HG03196 (cell line): ENCODE measurements around the gene TLR6.

Source experiments
- ATAC-seq: cut with Tn5 transposase; IDR thresholded peaks from one replicate; pipeline ENCODE4 v1.9.1; 2021; ENCODE audit not compliant: unreplicated experiment

The TLR6 gene

GRCh38 chr4:38856524-38857337 lies at the start of gene TLR6:
Gene TLR6, minus strand, starts transcription at chr4:38856817. Its CDS starts 27,344 bp downstream, at chr4:38829473.
- ATAC-seq, result peak; percentile 62

GRCh38 chr4:38905652-38906385 lies 49.2 kb upstream of the TLR6 start:
- no peak for ATAC-seq

GRCh38 chr4:38904682-38905081 lies 48.1 kb upstream of the TLR6 start:
- ATAC-seq, result no peak

GRCh38 chr4:38904090-38904666 lies 47.6 kb upstream of the TLR6 start:
- no peak for ATAC-seq

GRCh38 chr4:38902695-38903094 lies 46.1 kb upstream of the TLR6 start:
- ATAC-seq, result no peak

GRCh38 chr4:38902221-38902620 lies 45.6 kb upstream of the TLR6 start:
- ATAC-seq, result no peak

- no peak for ATAC-seq
Observed at GRCh38 chr4:38898245-38898644, 41.6 kb upstream of the TLR6 start.

GRCh38 chr4:38896940-38897339 lies 40.3 kb upstream of the TLR6 start:
- ATAC-seq, result no peak

GRCh38 chr4:38894322-38894982 lies 37.8 kb upstream of the TLR6 start:
- no peak for ATAC-seq

- ATAC-seq, result no peak
Observed at GRCh38 chr4:38891051-38891983, 34.7 kb upstream of the TLR6 start.

- ATAC-seq, result peak; percentile 62
Observed at GRCh38 chr4:38889143-38889542, 32.5 kb upstream of the TLR6 start.

GRCh38 chr4:38884254-38884653 lies 27.6 kb upstream of the TLR6 start:
- ATAC-seq, result no peak

GRCh38 chr4:38876636-38877035 lies 20.0 kb upstream of the TLR6 start:
- no peak for ATAC-seq

GRCh38 chr4:38873290-38873944 lies 16.8 kb upstream of the TLR6 start:
- ATAC-seq, result no peak

- no peak for ATAC-seq
Observed at GRCh38 chr4:38872620-38873019, 16.0 kb upstream of the TLR6 start.

- no peak for ATAC-seq
Observed at GRCh38 chr4:38871593-38871992, 15.0 kb upstream of the TLR6 start.

- no peak for ATAC-seq
Observed at GRCh38 chr4:38870098-38870808, 13.6 kb upstream of the TLR6 start.

GRCh38 chr4:38869511-38869910 lies 12.9 kb upstream of the TLR6 start:
- no peak for ATAC-seq
